Measurements from ENCODE around the gene GSTCD. TPM values are rescaled to one million over a fixed set of nuclear protein-coding genes. Genes with fewer than 3 reads are reported as not detected.
"Not testable (repeated sequence)": the region's sequence is repeated elsewhere in the genome, so short reads cannot be mapped to it uniquely, and the experiment has no call there.

GSTCD gene
- total and polyA plus RNA-seq, 2 donors (not counting 1 experiment from before 2014, with no cell fraction given) = 5.0 to 13.2 TPM

DNA sequence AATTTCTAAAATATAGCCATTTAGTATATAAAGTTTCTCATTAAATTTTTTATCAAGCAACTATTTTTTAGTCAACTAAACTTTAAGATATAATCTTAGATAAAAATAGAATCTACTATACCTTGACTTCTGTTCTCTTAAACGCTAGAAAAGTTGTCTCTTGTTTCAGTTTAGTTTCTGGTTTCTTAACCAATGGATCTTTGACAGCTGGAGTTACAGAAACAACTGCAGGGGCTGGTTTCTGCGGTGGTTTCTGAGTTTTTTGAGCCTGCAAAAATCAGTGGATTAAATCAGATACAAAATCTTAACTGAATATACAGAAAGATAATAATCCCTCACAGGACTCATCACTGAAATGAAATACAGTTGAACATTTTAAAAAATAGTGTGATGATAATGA is 22.0 kb upstream of the GSTCD start:
- H3K9me3 Mint-ChIP-seq (ENCODE audit: insufficient read depth) = no peaks in the 10 kb centered on the region
- no peak overlapping the region for H3K4me3 ChIP-seq (ENCODE audit: control extremely low read depth in 1 of 5, extremely low read depth in 1 of 5, insufficient read depth in 1 of 5, low read depth in 2 of 5, low read length in 4 of 5)
- no peak for DNase-seq
- TF ChIP-seq, protein P1, sequence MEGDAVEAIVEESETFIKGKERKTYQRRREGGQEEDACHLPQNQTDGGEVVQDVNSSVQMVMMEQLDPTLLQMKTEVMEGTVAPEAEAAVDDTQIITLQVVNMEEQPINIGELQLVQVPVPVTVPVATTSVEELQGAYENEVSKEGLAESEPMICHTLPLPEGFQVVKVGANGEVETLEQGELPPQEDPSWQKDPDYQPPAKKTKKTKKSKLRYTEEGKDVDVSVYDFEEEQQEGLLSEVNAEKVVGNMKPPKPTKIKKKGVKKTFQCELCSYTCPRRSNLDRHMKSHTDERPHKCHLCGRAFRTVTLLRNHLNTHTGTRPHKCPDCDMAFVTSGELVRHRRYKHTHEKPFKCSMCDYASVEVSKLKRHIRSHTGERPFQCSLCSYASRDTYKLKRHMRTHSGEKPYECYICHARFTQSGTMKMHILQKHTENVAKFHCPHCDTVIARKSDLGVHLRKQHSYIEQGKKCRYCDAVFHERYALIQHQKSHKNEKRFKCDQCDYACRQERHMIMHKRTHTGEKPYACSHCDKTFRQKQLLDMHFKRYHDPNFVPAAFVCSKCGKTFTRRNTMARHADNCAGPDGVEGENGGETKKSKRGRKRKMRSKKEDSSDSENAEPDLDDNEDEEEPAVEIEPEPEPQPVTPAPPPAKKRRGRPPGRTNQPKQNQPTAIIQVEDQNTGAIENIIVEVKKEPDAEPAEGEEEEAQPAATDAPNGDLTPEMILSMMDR (IDR thresholded peaks at IDR 0.05) = no peak
- no peak for TF ChIP-seq EZH2 (IDR thresholded peaks at IDR 0.05; ENCODE audit: borderline replicate concordance, insufficient read depth, low read depth, low read length, poor library complexity, severe bottlenecking)
- H3K27ac ChIP-seq (ENCODE audit: low read length in 2 of 2) = no peak overlapping the region
- H3K27ac Mint-ChIP-seq = no peak overlapping the region
- no CpG with 5 or more reads among the region's 2 CpGs for WGBS (ENCODE audit: insufficient coverage)
- no peaks in the 10 kb centered on the region for H3K27me3 Mint-ChIP-seq
- no peak for ATAC-seq (ENCODE audit: low read depth)
- ChIA-PET POLR2A (no interaction called here), CTCF (no interaction called here)
- H3K4me1 ChIP-seq (ENCODE audit: control insufficient read depth in 2 of 2, insufficient read depth in 2 of 2, low read length in 2 of 2) = no peaks in the 10 kb centered on the region
- H3K9ac ChIP-seq (ENCODE audit: low read length) = no peak overlapping the region
- H3K27me3 ChIP-seq (replicated peaks in 1 of 4; ENCODE audit: control extremely low read depth in 1 of 4, control insufficient read depth in 3 of 4, insufficient read depth in 4 of 4, low read length in 3 of 4) = no peaks in the 10 kb centered on the region
- no peak overlapping the region for H3K4me2 ChIP-seq (replicated peaks; ENCODE audit: low read depth, low read length, poor library complexity, severe bottlenecking)
- intact Hi-C loops (cut with micrococcal nuclease) = no loop called here
- H3K4me3 Mint-ChIP-seq = no peak overlapping the region
- peaks cover 13 to 30% of the 10 kb centered on the region in 2 experiments for H3K36me3 ChIP-seq (replicated peaks in 1 of 2; ENCODE audit: control extremely low read depth in 1 of 2, control insufficient read depth in 1 of 2, extremely low read depth in 1 of 2, insufficient read depth in 2 of 2, low read length in 1 of 2)
- H3K79me2 ChIP-seq (ENCODE audit: control insufficient read depth, insufficient read depth, low read length) = no peaks in the 10 kb centered on the region
- H4K20me1 ChIP-seq (ENCODE audit: control insufficient read depth, insufficient read depth, low read length, poor library complexity, severe bottlenecking) = no peaks in the 10 kb centered on the region
- no peaks in the 10 kb centered on the region for H3K9me3 ChIP-seq (ENCODE audit: control extremely low read depth in 1 of 3, control insufficient read depth in 2 of 3, insufficient read depth in 1 of 3, low read length in 2 of 3)
- no peak overlapping the region for H2AFZ ChIP-seq (ENCODE audit: insufficient read depth, low read depth, low read length, poor library complexity, severe bottlenecking)
- H3K4me1 Mint-ChIP-seq = no peaks in the 10 kb centered on the region

DNA sequence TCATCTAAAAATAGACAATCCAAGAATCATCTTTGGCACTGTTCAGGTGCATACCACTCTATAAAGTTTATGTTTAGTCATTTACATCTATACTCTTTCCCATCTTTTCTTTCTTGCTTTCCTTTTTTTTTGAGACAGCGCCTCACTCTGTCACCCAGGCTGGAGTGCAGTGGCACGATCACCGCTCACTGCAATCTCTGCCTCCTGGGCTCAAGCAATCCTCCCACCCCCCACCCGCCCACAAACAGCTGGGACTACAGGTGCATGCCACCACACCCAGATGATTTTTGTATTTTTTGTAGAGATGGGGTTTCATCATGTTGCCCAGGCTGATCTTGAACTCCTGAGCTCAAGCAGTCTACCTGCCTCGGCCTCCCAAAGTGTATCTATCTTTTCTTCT is 13.8 kb upstream of the GSTCD start:
- H3K4me3 Mint-ChIP-seq; H3K4me1 Mint-ChIP-seq; H3K27ac Mint-ChIP-seq; DNase-seq; H3K4me1 ChIP-seq (ENCODE audit: control insufficient read depth in 2 of 2, insufficient read depth in 2 of 2, low read length in 2 of 2); H4K20me1 ChIP-seq (ENCODE audit: control insufficient read depth, insufficient read depth, low read length, poor library complexity, severe bottlenecking); POLR2A ChIA-PET; ATAC-seq (ENCODE audit: low read depth); H3K27me3 ChIP-seq (replicated peaks in 1 of 4; ENCODE audit: control extremely low read depth in 1 of 4, control insufficient read depth in 3 of 4, insufficient read depth in 4 of 4, low read length in 3 of 4); H3K4me2 ChIP-seq (replicated peaks; ENCODE audit: low read depth, low read length, poor library complexity, severe bottlenecking); H3K9me3 Mint-ChIP-seq (ENCODE audit: insufficient read depth); CTCF ChIA-PET; H3K27ac ChIP-seq (ENCODE audit: low read length in 2 of 2); H3K9me3 ChIP-seq (ENCODE audit: control extremely low read depth in 1 of 3, control insufficient read depth in 2 of 3, insufficient read depth in 1 of 3, low read length in 2 of 3); H3K27me3 Mint-ChIP-seq; H3K9ac ChIP-seq (ENCODE audit: low read length); H3K4me3 ChIP-seq (ENCODE audit: control extremely low read depth in 1 of 5, extremely low read depth in 1 of 5, insufficient read depth in 1 of 5, low read depth in 2 of 5, low read length in 4 of 5); H3K79me2 ChIP-seq (ENCODE audit: control insufficient read depth, insufficient read depth, low read length); intact Hi-C loops (cut with micrococcal nuclease); H2AFZ ChIP-seq (ENCODE audit: insufficient read depth, low read depth, low read length, poor library complexity, severe bottlenecking): not testable (repeated sequence)
- 86% methylated on average over 1 of the region's 5 CpGs for WGBS (ENCODE audit: insufficient coverage)
- H3K36me3 ChIP-seq (replicated peaks in 1 of 2; ENCODE audit: control extremely low read depth in 1 of 2, control insufficient read depth in 1 of 2, extremely low read depth in 1 of 2, insufficient read depth in 2 of 2, low read length in 1 of 2) = peaks cover 14 to 35% of the 10 kb centered on the region in 2 experiments

DNA sequence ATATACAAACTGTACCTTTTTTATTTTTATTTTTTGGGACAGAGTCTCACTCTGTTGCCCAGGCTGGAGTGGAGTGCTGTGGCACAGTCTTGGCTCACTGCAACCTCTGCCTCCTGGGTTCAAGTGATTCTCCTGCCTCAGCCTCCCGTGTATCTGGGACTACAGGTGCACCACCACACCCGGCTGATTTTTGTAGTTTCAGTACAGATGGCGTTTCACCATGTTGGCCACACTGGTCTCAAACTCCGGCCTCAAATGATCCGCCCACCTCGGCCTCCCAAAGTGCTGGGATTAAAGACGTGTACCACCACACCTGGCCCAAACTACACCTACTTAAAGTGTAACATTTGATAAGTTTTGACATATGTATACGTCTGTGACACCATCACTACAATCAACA is 12.8 kb upstream of the GSTCD start:
- H3K4me3 ChIP-seq (ENCODE audit: control extremely low read depth in 1 of 5, extremely low read depth in 1 of 5, insufficient read depth in 1 of 5, low read depth in 2 of 5, low read length in 4 of 5); H3K27ac ChIP-seq (ENCODE audit: low read length in 2 of 2); H3K9me3 Mint-ChIP-seq (ENCODE audit: insufficient read depth); POLR2A ChIA-PET; H2AFZ ChIP-seq (ENCODE audit: insufficient read depth, low read depth, low read length, poor library complexity, severe bottlenecking); H4K20me1 ChIP-seq (ENCODE audit: control insufficient read depth, insufficient read depth, low read length, poor library complexity, severe bottlenecking); H3K27me3 Mint-ChIP-seq; H3K27ac Mint-ChIP-seq; H3K9me3 ChIP-seq (ENCODE audit: control extremely low read depth in 1 of 3, control insufficient read depth in 2 of 3, insufficient read depth in 1 of 3, low read length in 2 of 3); H3K4me1 Mint-ChIP-seq; H3K4me2 ChIP-seq (replicated peaks; ENCODE audit: low read depth, low read length, poor library complexity, severe bottlenecking); H3K9ac ChIP-seq (ENCODE audit: low read length); H3K4me3 Mint-ChIP-seq; ATAC-seq (ENCODE audit: low read depth); H3K4me1 ChIP-seq (ENCODE audit: control insufficient read depth in 2 of 2, insufficient read depth in 2 of 2, low read length in 2 of 2); DNase-seq; intact Hi-C loops (cut with micrococcal nuclease); CTCF ChIA-PET; H3K79me2 ChIP-seq (ENCODE audit: control insufficient read depth, insufficient read depth, low read length); H3K27me3 ChIP-seq (replicated peaks in 1 of 4; ENCODE audit: control extremely low read depth in 1 of 4, control insufficient read depth in 3 of 4, insufficient read depth in 4 of 4, low read length in 3 of 4): not testable (repeated sequence)
- WGBS (ENCODE audit: insufficient coverage) = 83% methylated on average over 4 of the region's 8 CpGs
- peaks cover 15 to 35% of the 10 kb centered on the region in 2 experiments for H3K36me3 ChIP-seq (replicated peaks in 1 of 2; ENCODE audit: control extremely low read depth in 1 of 2, control insufficient read depth in 1 of 2, extremely low read depth in 1 of 2, insufficient read depth in 2 of 2, low read length in 1 of 2)

All from B cell (primary cell).